ENCODE data around the gene NCKAP5.
"Not testable (repeated sequence)": the region's sequence is repeated elsewhere in the genome, so short reads cannot be mapped to it uniquely, and the experiment has no call there.

NCKAP5 gene

DNA sequence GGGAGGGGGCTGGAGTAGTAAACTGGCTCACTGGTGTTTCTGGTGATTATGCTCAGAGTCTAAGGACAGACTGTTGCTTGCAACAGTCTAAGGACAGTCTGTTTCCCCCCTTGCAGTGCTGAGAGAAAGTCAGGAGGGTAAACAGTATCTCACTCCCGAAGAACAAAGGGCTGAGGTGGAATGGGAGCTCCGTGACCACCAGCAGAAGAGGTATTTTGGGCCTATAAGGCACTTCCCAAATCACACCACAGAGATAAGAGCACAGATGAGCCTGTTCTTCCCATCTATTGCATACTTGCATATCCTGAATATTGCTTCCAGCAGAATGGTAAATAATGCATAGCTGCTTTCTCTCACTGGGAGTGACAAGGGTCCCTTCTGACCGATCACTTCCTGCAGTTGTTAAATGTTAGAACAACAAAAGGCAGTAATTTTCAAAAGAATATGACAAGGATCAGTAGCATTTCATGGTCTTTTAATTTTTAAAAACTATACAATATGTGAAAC is 737.9 kb downstream of the NCKAP5 start:
- no peak for DNase-seq

DNA sequence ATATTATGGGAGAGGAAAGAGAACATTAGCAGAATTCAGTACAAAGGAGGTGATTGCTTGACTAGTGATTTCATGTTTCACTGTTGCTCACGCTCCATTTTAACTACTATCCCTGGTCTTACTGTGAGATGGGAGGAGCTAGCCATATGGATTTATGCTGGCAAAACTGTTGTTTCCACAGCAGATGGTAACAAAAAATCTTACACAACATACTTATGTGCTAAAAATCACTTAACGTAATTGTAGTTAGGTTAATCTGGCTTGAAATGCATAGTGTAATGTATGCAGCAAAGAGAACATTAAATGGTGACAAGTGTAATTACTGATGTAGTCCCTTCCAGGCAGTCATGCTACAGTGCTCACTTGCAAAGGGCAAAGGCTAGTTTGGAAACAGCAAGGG is 742.7 kb downstream of the NCKAP5 start:
- DNase-seq: no peak

DNA sequence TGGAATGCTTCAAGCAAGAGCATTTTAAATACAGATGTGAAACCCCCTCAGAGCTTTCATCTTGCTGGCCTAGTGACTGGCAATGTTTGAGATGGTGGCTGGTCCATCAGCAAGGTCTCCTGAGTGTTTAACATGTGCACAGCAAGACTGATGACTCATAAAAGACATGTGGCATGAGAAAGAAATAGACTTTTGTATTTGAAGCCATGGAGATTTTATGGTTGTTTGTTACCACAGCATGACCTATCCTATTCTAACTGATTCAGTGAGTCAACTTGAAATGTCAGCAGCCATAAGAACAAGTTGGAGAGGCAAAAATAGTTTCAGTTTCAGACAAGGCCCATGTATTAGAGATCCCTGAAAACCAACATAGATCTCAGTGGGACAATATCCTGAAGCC is 743.5 kb downstream of the NCKAP5 start:
- DNase-seq: no peak

DNA sequence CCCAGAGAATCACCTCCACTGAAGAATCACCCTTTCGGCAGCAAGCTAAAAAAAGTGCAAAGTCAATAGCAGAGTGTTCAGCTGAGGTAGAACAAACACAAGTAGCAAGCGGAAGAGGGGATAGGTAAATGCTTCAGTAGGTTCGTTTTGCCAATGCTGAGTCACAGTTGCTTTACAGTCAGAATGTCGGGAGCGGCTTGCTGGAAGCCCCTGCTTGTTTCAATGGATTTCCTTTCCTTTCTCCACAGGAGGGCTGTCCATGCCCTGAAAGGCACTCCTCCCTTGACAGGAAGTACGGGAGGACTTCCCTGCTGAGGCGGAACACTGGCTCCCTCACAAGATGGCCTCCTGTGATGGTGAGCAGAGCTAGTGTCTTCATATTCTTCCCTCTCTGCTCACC is 752.0 kb downstream of the NCKAP5 start:
- no peak for DNase-seq

DNA sequence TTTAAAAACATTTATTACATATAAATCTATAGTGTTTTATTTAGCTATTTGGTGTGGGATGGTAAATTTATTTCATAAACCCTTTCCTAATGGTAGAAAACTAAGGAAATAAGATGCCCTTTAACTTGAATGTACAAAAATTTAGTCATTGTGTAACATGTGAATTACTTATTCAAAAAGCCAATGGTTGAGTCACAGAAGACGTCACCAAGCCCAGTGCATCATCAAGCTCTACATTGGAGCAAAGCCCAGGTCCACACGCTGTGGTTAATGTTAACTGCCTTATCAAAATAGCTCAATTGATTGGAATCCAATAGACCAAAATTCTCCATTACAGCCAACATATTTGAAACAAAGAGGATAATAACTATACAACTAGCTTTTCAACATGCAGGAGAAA is 752.7 kb downstream of the NCKAP5 start:
- no peak for DNase-seq

DNA sequence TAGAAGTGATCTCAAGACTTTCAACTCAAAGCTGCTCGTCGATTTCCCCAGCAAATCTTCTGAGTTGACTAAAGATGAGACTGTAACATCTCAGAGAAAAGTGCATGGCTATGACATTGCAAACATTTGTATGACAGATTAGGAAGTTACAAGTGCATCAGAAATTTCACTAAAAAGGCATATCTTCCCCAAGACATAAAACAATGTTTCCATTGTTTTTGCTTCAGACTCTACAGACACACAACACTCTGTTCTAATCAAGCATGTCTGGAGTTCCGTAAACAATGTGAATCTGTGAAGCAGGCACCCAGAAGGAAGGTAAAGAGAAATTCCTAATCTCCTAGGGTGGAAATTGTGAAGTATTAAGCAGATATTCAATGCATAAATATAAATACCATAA is 753.6 kb downstream of the NCKAP5 start:
- no peak for DNase-seq

DNA sequence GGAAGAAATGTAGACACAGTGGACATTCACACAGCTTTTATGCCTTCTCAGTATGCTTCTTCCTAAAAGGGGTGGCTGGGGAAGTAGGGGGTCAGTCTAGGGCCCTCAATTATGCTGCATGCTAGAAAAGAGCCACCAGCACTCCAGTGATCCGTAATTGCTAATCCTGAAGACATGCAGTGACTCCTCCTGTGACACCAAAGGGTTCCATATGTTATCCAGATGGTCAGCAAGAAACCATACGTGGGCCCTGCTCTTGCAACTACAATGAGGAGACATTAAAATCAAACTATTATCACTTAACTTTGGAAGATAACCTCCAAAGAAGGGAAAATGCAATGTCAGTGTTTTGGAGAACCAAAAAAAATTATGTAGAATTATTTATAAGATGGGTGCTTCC is 754.8 kb downstream of the NCKAP5 start:
- no peak for DNase-seq

DNA sequence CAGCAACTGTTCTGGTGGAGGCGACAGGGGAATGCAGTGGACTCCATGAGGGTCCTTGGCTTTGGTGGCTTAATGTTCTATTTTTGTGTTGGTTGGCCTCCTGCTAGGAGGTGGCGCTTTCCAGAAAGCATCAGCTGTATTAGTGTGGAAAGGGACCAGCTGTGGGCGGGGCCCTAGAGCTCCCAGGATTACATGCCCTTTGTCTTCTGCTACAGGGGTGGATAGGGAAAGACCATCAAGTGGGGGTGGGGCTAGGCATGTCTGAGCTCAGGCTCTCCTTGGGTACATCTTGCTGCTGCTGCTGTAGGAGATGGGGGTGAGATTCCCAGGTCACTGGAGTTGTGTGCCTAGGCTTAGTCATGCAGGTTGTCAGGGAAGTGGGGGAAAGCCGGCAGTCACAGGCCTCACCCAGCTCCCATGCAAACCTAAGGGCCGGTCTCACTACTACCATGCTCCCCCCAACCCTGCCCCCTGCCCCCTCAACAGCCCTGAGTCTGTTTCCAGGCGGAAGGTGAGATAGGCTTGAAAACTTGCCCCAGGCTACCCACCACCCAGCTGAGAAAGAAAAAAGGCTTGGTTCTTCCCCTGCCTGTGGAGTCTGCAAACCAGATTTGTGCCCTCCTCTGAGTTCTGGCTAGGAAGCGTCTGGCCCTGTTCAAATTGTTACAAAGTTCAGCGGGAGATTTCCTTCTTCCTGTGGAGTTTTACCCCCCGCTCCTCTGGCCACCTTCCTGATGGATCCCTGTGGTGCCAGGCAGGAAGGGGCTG is 756.9 kb downstream of the NCKAP5 start:
- DNase-seq: no peak

DNA sequence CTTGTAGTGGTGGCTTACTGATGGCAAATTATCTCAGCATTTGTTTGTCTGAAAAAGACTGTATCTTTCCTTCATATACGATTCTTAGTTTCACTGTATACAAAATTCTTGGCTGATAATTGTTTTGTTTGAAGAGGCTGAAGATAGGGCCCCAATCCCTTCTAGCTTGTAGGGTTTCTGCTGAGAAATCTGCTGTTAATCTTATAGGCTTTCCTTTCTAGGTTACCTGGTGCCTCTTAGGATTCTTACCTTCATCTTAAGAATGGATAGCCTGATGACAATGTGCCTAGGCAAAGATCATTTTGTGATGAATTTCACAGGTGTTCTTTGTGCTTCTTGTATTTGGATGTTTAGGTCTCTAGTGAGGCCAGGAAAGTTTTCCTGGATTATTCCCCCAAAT is 758.3 kb downstream of the NCKAP5 start:
- DNase-seq: not testable (repeated sequence)

DNA sequence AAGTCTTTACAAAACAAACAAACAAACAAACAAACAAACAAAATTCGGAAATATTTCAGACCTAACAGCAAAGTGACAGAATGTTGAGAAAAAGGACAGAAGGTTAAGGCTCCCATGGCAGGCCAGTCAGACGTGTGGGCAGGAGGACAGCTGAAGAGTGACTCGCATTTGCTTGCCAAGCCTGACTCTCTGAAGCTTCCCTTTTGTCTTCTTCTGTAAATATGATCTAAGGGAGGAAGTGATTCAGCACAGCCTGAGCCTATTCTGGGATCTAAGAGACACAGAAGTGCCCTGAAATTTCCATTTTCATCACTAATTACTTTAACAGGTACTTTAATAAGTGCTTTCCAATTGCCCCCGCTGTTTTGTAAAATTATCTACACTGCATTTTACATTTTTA is 764.2 kb downstream of the NCKAP5 start:
- no peak for DNase-seq

DNA sequence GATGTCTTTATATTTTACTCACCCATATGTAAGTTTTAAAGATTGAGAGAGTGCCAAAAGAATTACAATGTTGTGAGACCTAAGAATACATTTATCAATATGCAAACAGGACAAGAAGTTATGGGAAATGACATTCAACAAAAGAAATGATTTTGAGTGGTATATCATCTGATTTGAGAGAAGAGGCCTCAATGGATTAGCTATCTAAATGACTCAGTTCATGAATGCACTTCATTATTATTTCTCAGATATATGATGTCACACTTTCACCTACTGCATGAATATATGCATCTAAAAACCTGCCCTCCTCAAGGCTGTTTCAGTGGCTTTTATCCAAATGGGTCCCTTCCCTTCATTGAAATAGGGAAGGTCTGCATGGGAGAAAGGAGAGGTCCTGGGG is 769.9 kb downstream of the NCKAP5 start:
- no peak for DNase-seq

DNA sequence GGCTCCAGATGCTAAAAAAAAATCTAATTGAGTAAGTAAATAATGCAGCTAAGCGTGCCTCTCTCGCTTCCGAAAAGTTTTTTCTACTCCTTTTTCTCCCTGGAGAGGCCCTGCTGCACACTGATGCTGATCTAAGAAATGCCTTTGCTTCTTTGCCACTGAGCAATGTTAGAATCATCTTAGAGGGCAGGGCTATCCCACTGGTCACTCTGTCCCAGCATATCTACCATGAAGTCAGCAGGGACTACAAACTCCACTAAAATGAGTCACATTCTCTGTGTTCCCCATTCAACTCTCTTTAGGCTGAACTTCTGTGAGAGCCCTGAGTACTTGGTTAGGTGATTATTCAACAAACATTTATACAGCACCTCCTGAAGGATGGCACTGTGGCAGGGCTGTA is 770.7 kb downstream of the NCKAP5 start:
- no peak for DNase-seq

DNA sequence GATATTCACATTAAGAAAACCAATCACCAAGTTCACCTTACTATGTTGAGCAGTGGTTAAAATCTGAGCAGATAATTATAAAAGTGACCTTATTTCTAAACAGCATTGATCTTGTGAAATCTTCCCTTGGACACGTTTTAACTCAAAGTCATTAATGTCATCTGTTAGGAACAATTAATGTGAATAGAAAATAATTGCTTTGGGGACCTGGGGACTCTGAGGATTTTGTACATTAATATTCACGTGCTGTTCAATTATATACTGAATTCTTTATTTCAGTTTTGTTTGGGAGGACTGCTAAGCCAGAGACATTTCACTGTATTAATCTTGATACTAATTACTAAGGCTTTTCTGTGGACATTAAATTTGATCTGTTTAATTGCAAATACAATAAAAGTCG is 771.2 kb downstream of the NCKAP5 start:
- no peak for DNase-seq

DNA sequence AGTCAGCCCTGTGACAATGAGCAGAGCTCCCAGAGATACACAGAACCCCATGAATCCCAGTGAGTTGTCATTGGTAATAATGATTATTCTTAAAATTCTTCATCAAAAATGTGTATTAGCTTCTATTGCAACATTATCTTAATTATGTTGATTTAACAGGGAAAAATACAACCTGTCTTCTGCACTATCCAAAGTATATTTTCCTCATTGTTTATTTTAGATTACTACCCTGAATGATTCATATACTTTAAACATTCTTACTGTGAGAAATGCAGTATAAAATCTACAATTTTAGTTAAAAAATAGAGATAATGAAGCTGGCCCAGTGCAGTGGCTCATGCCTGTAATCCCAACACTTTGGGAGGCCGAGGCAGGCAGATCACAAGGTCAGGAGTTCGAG is 773.0 kb downstream of the NCKAP5 start:
- DNase-seq: no peak

DNA sequence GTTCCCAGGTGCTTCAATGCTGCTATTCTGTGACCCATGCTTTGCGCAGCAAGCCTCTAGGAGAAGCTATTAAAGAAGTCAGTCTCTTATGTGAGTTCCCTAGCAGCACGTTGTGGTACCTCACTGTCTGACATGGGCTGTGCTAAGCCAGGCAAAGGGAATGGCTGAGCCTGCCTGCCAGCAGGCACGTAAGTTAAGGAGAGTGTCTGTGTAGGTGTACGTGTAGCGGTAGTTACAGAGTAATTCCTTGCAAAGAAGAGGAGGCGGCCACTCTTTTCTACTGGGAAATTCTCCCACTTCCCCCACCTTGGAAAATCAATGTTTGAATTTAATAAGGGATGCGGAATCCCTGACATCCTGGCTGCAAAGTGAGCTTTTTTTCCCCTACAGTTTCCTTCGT is 774.7 kb downstream of the NCKAP5 start:
- no peak for DNase-seq

DNA sequence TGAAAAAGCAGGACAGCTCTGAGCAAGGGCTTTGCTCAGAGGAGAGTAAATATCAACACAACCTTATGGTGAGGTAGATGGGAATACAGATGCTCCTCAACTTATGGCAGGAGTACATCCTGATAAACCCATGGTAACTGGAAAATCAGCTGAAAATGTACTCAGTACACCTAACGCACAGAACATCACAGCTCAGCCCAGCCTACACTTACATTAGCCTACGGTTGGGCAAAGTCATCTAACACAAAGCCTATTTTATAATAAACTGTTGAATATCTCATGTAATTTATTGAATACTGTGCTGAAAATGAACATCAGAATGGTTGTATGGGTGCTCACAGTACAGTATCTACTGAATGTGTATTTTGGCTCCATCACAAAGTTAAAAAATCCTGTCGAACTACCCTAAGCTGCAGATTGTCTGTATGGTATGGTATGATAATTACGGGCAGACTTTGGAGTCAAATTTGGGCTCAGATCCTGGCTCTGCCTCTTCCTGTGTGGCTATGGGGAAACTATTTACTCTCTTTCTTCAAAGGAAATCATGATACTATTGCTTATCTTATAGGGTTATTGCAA is 778.0 kb downstream of the NCKAP5 start:
- no peak for DNase-seq

DNA sequence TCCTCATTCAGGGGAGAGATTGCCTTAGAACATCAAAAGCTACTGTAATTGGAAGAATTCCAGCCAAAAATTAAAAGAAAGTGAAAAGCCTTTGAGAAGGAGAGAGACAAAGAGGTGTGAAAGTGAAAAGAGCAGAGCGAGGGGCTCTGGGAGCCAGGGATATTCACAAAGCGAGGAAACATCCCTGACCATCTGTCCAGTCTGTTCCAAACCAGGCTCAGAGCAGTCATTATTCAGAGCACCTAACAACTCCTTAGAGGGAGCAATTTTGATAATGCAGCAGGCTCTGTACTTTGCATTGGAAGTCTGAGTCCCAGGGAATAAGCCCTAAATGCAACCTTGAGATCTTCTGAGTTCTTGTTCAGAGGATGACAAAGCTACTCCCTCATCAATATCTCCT is 779.2 kb downstream of the NCKAP5 start:
- no peak for DNase-seq

DNA sequence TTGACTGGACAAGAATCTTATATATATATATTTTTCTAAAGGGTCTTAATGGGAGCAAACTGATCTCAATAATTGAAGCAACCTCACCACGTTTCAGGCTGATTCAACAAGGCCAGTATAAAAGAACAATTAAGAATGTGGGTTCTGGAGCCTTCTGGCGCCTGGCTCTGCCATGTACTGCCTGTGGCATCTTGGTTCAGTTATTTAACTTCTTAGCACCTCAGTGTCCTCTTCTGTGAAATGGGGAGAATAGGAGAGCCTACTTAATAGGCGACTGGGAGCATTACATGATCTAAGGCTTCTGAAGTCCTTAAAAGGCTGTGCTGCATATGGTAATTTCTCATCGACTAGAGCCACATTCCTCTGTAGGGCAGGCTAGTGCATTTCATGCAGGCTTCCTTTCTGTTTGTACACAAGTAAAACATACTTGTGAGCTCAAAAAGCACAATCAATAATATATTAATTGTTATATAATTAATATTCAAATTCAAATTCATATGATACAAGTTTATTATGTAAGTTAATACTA is 779.9 kb downstream of the NCKAP5 start:
- DNase-seq: no peak

DNA sequence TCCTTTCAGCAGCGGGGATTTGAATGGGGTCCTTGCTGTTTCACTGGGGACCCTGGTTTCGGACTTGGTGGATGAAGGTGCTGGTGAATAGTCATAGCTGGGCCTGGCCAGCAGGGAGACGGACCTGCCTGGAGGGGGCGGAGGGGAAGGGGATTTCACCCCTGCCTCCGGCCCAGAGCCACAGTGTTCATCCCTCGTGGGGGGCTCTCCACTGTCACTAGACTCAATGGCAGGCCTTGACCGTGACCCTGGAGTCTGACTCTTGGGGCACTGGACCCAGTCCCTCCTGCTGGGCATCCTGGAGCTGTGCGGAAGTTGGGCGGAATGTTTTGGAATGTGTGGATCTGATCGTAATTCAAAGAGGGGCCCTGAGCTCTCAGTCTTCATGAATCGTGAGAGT is 784.4 kb downstream of the NCKAP5 start:
- DNase-seq: no peak

DNA sequence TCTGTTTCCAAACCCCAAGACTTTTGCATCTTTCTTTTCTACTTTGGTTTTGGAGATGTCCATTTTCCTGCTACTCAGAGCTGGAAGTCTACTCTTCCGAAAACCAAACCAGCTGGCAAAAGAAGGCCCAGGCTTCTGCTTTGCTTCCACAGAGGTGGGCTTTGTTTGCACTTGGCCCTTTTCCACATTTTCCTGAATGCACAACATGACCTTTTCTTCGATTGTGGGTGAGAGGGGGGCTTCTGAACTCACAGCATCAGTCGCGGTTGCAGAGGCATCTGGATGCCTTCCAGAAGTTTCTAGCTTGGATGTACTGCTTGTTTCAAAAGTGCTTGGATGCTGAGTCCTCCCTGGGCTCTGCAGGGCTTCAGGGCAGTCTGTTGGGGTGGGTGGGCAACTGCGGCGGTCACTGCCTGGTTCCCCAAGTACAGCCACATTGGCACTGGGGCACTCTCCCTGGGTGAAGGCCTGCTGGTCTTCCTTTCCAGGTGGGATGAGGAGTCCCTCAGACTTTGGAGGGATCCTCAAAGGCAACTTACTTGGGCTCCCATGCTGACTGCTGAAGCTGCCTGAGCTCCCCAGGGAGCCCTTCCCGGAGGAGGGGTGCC is 786.0 kb downstream of the NCKAP5 start:
- no peak for DNase-seq

DNA sequence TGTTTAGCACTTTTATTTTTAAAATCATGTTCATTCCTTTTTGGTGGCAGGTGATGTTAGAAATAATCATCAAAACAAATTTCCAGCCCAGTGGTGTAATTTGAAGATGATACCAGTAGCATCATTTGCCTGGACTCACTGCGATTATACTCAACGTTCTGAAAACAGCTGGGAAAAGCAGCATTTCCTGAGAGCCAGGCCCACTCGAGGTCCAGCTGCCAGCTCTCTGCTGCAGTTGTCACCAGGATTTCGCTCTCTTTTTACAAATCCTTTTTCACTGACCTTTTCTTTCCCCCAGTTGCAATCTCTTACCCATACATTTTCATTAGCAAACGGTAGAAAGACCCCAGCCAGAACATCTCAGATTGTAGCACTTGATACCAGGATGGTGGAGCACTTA is 787.6 kb downstream of the NCKAP5 start:
- DNase-seq: no peak

DNA sequence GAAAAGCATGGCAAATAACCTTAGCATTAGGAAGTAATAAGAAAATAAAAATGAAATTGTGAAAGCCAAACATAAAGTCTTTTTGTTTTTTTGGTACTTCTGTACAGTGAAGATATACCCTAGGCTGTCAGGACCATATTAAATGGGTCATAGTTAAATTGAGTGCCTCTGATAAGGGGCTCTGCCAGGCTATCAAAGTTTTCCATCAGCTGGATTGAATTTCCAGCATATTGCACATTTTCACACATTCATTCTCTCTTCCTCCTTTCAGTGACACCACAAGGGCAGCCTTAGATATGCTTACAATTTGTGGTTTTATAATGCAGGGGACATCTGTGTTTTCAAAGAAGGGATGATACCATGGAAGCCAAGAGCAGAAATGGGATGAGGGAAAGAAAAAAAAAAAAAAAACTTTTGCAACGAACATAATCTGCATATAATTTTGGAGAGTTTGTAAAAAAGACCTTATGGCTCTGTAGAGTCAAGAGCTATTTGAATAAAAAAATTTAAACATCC is 789.0 kb downstream of the NCKAP5 start:
- DNase-seq: no peak

DNA sequence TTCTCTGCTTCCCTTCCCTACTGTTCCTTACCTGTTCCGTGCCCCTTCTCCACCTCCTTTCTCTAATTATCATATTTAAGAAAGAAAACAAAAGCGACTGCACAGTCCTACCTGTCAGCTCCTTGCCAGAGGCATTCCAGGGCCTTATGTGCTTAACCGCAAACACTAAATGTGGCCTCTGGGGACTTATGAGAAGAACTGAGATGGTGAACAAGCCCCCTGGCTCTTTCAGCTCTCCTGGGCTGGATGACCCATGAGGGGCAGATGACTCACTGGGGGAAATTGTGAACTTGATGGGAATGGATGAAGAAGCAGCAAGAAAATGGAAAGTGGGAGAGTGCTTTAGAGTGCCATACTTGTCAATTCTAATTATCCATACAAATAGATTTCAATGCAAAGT is 792.0 kb downstream of the NCKAP5 start:
- DNase-seq: no peak

DNA sequence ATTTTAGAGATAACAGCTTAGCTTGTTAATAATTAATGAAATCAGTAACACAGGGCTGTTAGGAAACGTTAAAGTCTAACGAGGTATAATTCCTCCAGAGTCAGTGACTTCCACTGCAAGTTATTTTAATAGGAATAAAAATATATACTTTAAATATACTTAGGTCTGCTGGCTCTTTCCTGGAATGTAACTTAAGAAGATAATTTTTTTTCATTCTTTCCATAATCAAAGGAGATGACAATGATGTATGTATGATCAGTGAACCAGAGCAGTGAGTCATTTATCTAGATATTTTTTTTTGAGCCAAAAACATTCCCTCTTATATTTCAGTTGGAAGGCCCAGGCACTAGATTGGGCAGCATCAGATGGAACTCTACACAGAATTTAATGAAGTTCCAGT is 794.1 kb downstream of the NCKAP5 start:
- DNase-seq: no peak

All from NCI-H69 (cell line).